Small intestine (tissue), 7 donors: Measurements from ENCODE around the gene TTC33. TPM values are rescaled to one million over a fixed set of nuclear protein-coding genes. Genes with fewer than 3 reads are reported as not detected.

ENCODE experiments used
- DNase-seq, 2 donors: peaks; one replicate each; pipeline versions ENCODE4 v3.0.0 to v3.0.0-alpha.2; 2013
- FAIRE-seq: peaks from 2 replicates; lab custom pipeline; 2012; peaks lifted over from hg19 to GRCh38; lab: Jason Lieb, UNC
- H3K27ac ChIP-seq, 3 donors: one replicate each; pipeline ENCODE4 v1.5.1; 2013; ENCODE audit warnings: low read length in 2 of 3, mild to moderate bottlenecking in 2 of 3, control low read depth in 1 of 3, inconsistent platforms in 1 of 3, low read depth in 1 of 3, moderate library complexity in 1 of 3
- H3K27me3 ChIP-seq, 3 donors: one replicate each; pipeline ENCODE4 v1.6.1; 2013; ENCODE audit warnings: low read length in 3 of 3, inconsistent platforms in 1 of 3; ENCODE audit not compliant: control insufficient read depth in 3 of 3, insufficient read depth in 3 of 3
- H3K36me3 ChIP-seq, 3 donors: one replicate each; pipeline ENCODE4 v1.6.1; 2013; ENCODE audit warnings: low read length in 3 of 3, inconsistent platforms in 1 of 3, low read depth in 1 of 3, mild to moderate bottlenecking in 1 of 3, moderate library complexity in 1 of 3; ENCODE audit not compliant: control insufficient read depth in 3 of 3, insufficient read depth in 2 of 3
- H3K4me1 ChIP-seq, 3 donors: one replicate each; pipeline ENCODE4 v1.6.1; 2013; ENCODE audit warnings: low read length in 2 of 3, inconsistent platforms in 1 of 3, low read depth in 1 of 3, mild to moderate bottlenecking in 1 of 3, moderate library complexity in 1 of 3; ENCODE audit not compliant: control insufficient read depth in 3 of 3, insufficient read depth in 2 of 3
- H3K4me3 ChIP-seq, 3 donors: one replicate each; pipeline ENCODE4 v1.5.1; 2013; ENCODE audit warnings: low read length in 3 of 3, control low read depth in 1 of 3, inconsistent platforms in 1 of 3, low read depth in 1 of 3, mild to moderate bottlenecking in 1 of 3, moderate library complexity in 1 of 3
- H3K9me3 ChIP-seq, 2 donors: one replicate each; pipeline ENCODE4 v1.6.1; 2013; ENCODE audit warnings: low read depth in 1 of 2, low read length in 1 of 2; ENCODE audit not compliant: control insufficient read depth in 2 of 2, insufficient read depth in 1 of 2
- WGBS, 3 donors: extraction: QIAGEN DNeasy Blood & Tissue Kit; methylation state at CpG; one replicate each; pipeline ENCODE4 v1.1.7; 2013; 5-methylcytosine and 5-hydroxymethylcytosine counted together
- polyA plus RNA-seq, 4 donors: library from polyadenylated mRNA; stranded (reverse) in 3 of 4; unstranded in 1 of 4; fragments of 200-250 nt in 3 of 4; fragments of 120-200 nt in 1 of 4; gene quantifications; one replicate each; pipeline versions ENCODE4 v1.2.1 to v1.2.3, GENCODE V29; 2013
- donor health status: healthy with polysubstance abuse.
- donor health status: control.
- donor health status: control.
- donor health status: Bipolar disorder and iron deficiency.
- donor health status: healthy.

TTC33 gene
- polyA plus RNA-seq, 4 donors = 8.0 to 18.1 (median 8.9) TPM

GRCh38 chr5:40491644-40492043, 264.1 kb downstream of the TTC33 start:
- Histone ChIP-seq H3K27me3 (no peaks in the 10 kb centered on the region), H3K27ac (no peak overlapping the region), H3K9me3 (no peaks in the 10 kb centered on the region), H3K36me3 (no peaks in the 10 kb centered on the region), H3K4me1 (peaks cover 3 to 20% (median 4%) of the 10 kb centered on the region in 3 donors), H3K4me3 (no peak overlapping the region)
- WGBS, 3 donors = 62 to 83% (median 67%) methylated on average over 1 of the region's 1 CpG
- peak in 1 of 2 donors; percentile 8 for DNase-seq
- no peak for FAIRE-seq

GRCh38 chr5:40490464-40491111, 265.2 kb downstream of the TTC33 start:
- DNase-seq = no peak
- no peaks in the 10 kb centered on the region for H3K9me3 ChIP-seq
- no peaks in the 10 kb centered on the region for H3K36me3 ChIP-seq
- WGBS, 3 donors = 53 to 76% (median 69%) methylated on average over 4 of the region's 4 CpGs
- H3K27me3 ChIP-seq = no peaks in the 10 kb centered on the region
- H3K4me3 ChIP-seq = no peak overlapping the region
- H3K27ac ChIP-seq = no peak overlapping the region
- no peak for FAIRE-seq
- peaks cover 1 to 28% (median 7%) of the 10 kb centered on the region in 3 donors for H3K4me1 ChIP-seq

DNA sequence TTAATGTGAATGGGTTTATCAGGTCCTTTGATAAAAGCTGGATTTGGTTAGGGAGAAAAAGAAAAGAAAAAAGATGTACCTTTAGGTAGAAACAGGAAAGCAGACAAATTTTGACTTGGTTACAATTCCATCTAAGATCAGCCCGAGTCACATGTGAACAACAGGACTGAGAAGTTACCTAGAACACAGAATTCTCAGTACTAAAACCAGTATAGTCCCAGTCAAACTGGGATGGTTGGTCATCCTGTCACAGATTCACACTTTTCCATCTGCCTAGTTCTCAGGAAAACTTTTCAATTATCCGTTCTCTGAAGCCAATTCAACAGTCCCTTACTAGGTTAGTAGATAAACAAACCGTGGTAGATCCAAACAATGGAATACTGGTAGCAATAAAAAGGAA, 266.3 kb downstream of the TTC33 start:
- WGBS, 3 donors = 70 to 82% (median 77%) methylated on average over 3 of the region's 3 CpGs
- Histone ChIP-seq H3K27me3 (no peaks in the 10 kb centered on the region), H3K4me1 (peaks cover 0 to 33% (median 5%) of the 10 kb centered on the region in 3 donors), H3K4me3 (no peak overlapping the region), H3K9me3 (no peaks in the 10 kb centered on the region), H3K36me3 (no peaks in the 10 kb centered on the region), H3K27ac (no peak overlapping the region)
- FAIRE-seq (no peak), DNase-seq (no peak)

DNA sequence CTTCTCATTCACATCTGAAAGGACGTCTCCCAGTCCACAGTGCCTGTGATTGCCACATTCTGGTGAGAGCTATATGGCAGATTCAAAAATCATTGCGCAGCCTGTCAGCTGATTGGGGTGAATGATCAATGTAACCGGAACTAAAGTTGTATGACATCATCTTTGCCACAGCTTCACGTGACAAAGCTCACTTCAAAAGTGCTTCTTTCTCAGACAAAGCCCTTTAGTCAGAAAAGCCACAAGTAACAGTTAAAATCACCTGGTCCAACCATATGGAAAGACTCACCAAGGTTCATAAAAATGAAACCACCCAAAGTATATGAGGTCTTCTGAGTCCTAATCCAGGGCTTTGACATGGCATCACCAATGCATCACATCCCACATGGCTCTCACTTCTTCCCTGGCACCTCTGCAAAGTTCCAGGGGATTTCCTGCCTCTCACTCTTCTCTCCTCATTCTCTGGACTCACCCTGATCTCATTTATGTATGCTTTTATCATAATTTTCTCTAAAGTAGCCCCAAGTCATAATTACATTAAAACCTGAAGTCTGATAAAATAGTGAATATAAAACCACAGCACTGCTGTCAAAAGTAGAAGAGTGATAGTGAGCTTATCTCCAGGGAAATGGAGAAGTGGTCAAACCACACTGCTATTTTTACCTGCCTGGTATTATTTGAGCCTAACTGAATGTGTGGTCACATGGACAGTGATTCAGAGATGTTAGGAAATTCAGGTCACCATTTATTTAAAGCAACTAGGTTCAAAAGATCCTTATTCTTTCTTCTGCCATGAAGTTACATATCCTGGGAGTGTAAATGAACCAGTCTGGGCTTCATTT, 269.1 kb downstream of the TTC33 start:
- FAIRE-seq = no peak
- Histone ChIP-seq H3K4me3 (no peak overlapping the region), H3K4me1 (peaks cover 0 to 36% (median 5%) of the 10 kb centered on the region in 3 donors), H3K36me3 (no peaks in the 10 kb centered on the region), H3K27ac (peak overlapping the region in 2 of 3 donors; percentile 20 to 75), H3K9me3 (no peaks in the 10 kb centered on the region), H3K27me3 (no peaks in the 10 kb centered on the region)
- DNase-seq = peak; percentile 55 to 86
- WGBS, 3 donors = 57 to 61% (median 57%) methylated on average over 4 of the region's 4 CpGs

- no peaks in the 10 kb centered on the region for H3K9me3 ChIP-seq
- H3K4me3 ChIP-seq = no peak overlapping the region
- H3K36me3 ChIP-seq = no peaks in the 10 kb centered on the region
- H3K27ac ChIP-seq = peak overlapping the region; percentile 32 to 78 (median 75)
- no peaks in the 10 kb centered on the region for H3K27me3 ChIP-seq
- WGBS, 3 donors = 26 to 59% (median 45%) methylated on average over 10 of the region's 10 CpGs
- peaks cover 0 to 36% (median 5%) of the 10 kb centered on the region in 3 donors for H3K4me1 ChIP-seq
- peak; percentile 81 to 94 for DNase-seq
- peak; percentile 49 for FAIRE-seq
Observed at GRCh38 chr5:40485021-40485998, 270.5 kb downstream of the TTC33 start.

DNA sequence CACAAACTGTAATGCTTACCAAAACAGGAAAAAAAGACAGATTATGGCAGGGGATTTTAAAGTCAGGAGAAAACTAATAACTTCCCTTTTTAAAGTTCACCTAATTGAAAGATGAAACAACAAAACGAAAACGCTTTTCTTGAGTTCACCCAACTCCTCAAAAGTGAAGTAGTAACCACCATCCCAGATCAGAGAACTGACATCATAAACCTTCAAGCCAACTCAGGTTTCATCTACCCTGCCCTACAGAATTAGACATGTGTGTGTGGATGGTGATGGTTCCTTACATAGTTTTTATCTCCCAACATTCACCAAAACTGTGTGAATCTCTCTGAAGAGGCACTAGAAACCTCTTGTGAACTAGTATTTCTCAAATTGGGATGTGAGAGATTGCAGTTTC, 271.3 kb downstream of the TTC33 start:
- Histone ChIP-seq H3K27me3 (no peaks in the 10 kb centered on the region), H3K27ac (peak overlapping the region in 2 of 3 donors; percentile 11 to 75), H3K36me3 (no peaks in the 10 kb centered on the region), H3K4me3 (no peak overlapping the region), H3K9me3 (no peaks in the 10 kb centered on the region), H3K4me1 (peaks cover 0 to 36% (median 5%) of the 10 kb centered on the region in 3 donors)
- FAIRE-seq (no peak), DNase-seq (peak in 1 of 2 donors; percentile 7)
- WGBS, 3 donors = 64 to 83% (median 79%) methylated on average over 2 of the region's 2 CpGs

DNA sequence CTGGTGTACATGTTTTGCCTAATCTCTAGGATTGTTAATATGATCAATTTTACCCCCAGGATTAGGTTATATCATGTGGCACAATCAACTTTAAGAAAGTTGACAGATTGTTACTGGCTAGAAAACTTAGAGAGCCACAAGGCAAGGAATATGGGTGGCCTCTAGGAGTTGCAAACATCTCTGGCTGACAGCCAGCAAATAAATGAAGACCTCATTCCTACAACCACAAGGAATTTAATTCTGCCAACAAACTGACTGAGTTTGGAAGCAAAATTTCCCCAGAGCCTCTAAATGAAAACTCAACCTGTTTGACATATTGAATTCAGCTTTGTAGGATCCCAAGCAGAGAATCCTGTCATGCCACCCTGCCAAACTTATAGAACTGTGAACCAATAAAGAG, 272.4 kb downstream of the TTC33 start:
- H3K27me3 ChIP-seq = no peaks in the 10 kb centered on the region
- H3K4me1 ChIP-seq = peaks cover 0 to 35% (median 5%) of the 10 kb centered on the region in 3 donors
- H3K36me3 ChIP-seq = no peaks in the 10 kb centered on the region
- no peak overlapping the region for H3K4me3 ChIP-seq
- no peak for FAIRE-seq
- no peak for DNase-seq
- no peaks in the 10 kb centered on the region for H3K9me3 ChIP-seq
- H3K27ac ChIP-seq = no peak overlapping the region

DNA sequence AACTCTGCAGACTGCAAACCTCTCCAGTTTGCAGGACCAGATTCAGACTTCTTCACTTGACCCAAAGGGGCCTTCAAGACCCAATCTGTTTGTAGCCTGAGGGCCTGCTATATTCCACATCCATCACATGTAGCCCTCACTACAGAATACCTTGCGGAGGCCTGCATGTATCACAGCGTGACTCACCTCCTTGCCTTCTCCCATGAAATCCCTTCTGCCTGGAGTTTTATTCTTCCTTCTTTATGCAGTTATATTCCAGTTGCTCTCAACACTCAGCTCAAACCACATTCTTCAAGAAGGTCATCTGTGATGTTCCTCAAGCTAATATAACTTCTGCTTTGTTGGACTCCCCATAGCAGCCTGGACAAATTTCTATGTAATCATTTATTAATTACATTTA, 274.5 kb downstream of the TTC33 start:
- 95 to 100% (median 98%) methylated on average over 2 of the region's 2 CpGs for WGBS, 3 donors
- H3K36me3 ChIP-seq = no peaks in the 10 kb centered on the region
- no peak for DNase-seq
- H3K9me3 ChIP-seq = peaks cover 0 to 3% of the 10 kb centered on the region in 2 donors
- no peaks in the 10 kb centered on the region for H3K27me3 ChIP-seq
- no peak overlapping the region for H3K27ac ChIP-seq
- H3K4me3 ChIP-seq = no peak overlapping the region
- H3K4me1 ChIP-seq = peaks cover 0 to 17% (median 3%) of the 10 kb centered on the region in 3 donors
- no peak for FAIRE-seq
